ENCODE results near the gene METTL16.

The METTL16 gene

GRCh38 chr17:2387086-2388019, 124.3 kb downstream of the METTL16 start:
- DNase-seq: no peak
- TF ChIP-seq POLR2A (IDR thresholded peaks at IDR 0.05; ENCODE audit: low read length) (no peak), GATA1 (IDR thresholded peaks at IDR 0.05; ENCODE audit: low read depth, low read length) (no peak)

- no peak for DNase-seq
- TF ChIP-seq POLR2A (IDR thresholded peaks at IDR 0.05; ENCODE audit: low read length) (no peak), GATA1 (IDR thresholded peaks at IDR 0.05; ENCODE audit: low read depth, low read length) (no peak)
These were observed 125.1 kb downstream of the METTL16 start for GRCh38 chr17:2386400-2387085.

GRCh38 chr17:2385240-2386210, 126.2 kb downstream of the METTL16 start:
- DNase-seq: no peak
- TF ChIP-seq POLR2A (IDR thresholded peaks at IDR 0.05; ENCODE audit: low read length) (no peak), GATA1 (IDR thresholded peaks at IDR 0.05; ENCODE audit: low read depth, low read length) (no peak)

- no peak for TF ChIP-seq POLR2A (IDR thresholded peaks at IDR 0.05; ENCODE audit: low read length)
- no peak for DNase-seq
These were observed 127.1 kb downstream of the METTL16 start for GRCh38 chr17:2384439-2385127.

- DNase-seq: no peak
These were observed 128.0 kb downstream of the METTL16 start for GRCh38 chr17:2383628-2384167.

GRCh38 chr17:2380950-2381649, 130.6 kb downstream of the METTL16 start:
- no peak for DNase-seq
- no peak for TF ChIP-seq POLR2A (IDR thresholded peaks at IDR 0.05; ENCODE audit: low read length)
- TF ChIP-seq GATA1 (IDR thresholded peaks at IDR 0.05; ENCODE audit: low read depth, low read length): no peak

More at GRCh38 chr17:2383628-2384167, 128.0 kb downstream of the METTL16 start:
- TF ChIP-seq POLR2A (IDR thresholded peaks at IDR 0.05; ENCODE audit: low read length) (no peak), GATA1 (IDR thresholded peaks at IDR 0.05; ENCODE audit: low read depth, low read length) (no peak)

- no peak for DNase-seq
- TF ChIP-seq POLR2A (IDR thresholded peaks at IDR 0.05; ENCODE audit: low read length) (no peak), GATA1 (IDR thresholded peaks at IDR 0.05; ENCODE audit: low read depth, low read length) (no peak)
These were observed 131.3 kb downstream of the METTL16 start for GRCh38 chr17:2380226-2380922.

- no peak for TF ChIP-seq POLR2A (IDR thresholded peaks at IDR 0.05; ENCODE audit: low read length)
- no peak for DNase-seq
These were observed 132.0 kb downstream of the METTL16 start for GRCh38 chr17:2379489-2380225.

GRCh38 chr17:2378905-2379304, 132.8 kb downstream of the METTL16 start:
- no peak for DNase-seq
- TF ChIP-seq GATA1 (IDR thresholded peaks at IDR 0.05; ENCODE audit: low read depth, low read length) (no peak), POLR2A (IDR thresholded peaks at IDR 0.05; ENCODE audit: low read length) (no peak)

- no peak for DNase-seq
- TF ChIP-seq GATA1 (IDR thresholded peaks at IDR 0.05; ENCODE audit: low read depth, low read length): no peak
- TF ChIP-seq POLR2A (IDR thresholded peaks at IDR 0.05; ENCODE audit: low read length): no peak
These were observed 134.0 kb downstream of the METTL16 start for GRCh38 chr17:2377659-2378058.

- TF ChIP-seq POLR2A (IDR thresholded peaks at IDR 0.05; ENCODE audit: low read length): no peak
- TF ChIP-seq GATA1 (IDR thresholded peaks at IDR 0.05; ENCODE audit: low read depth, low read length): no peak
These were observed 135.6 kb downstream of the METTL16 start for GRCh38 chr17:2376107-2376506.

More at GRCh38 chr17:2376107-2376506, 135.6 kb downstream of the METTL16 start:
- no peak for DNase-seq

All from erythroblast (primary cell).